Adrenal gland (tissue), 12 donors: ENCODE data around the gene PCDHA8. TPM values are rescaled to one million over a fixed set of nuclear protein-coding genes. Genes with fewer than 3 reads are reported as not detected.
A peak's percentile ranks its signal among the peaks of the same experiment; 100 is the strongest.
"Not testable (repeated sequence)": the region's sequence is repeated elsewhere in the genome, so short reads cannot be mapped to it uniquely, and the experiment has no call there.

Experiments
- DNase-seq, 7 donors: peaks; one replicate each; pipeline ENCODE4 v3.0.0-alpha.2; 2019 to 2020
- H3K27ac ChIP-seq, 5 donors: fragments of 200-600 bp; sonication (generic) in 4 of 5; 1 replicate in 3 of 5; 2 replicates in 2 of 5; pipeline versions ENCODE4 v1.5.1 to v1.8.0; 2016 to 2020; ENCODE audit warnings: mild to moderate bottlenecking in 1 of 5
- H3K27me3 ChIP-seq: fragments of 200-600 bp; 2 replicates; pipeline ENCODE4 v1.8.0; 2021
- H3K36me3 ChIP-seq, 2 donors: fragments of 200-600 bp; replicated peaks in 1 of 2; 1 replicate in 1 of 2; 2 replicates in 1 of 2; pipeline versions ENCODE4 v1.5.1 to v1.8.0; 2018 to 2022
- H3K4me1 ChIP-seq, 2 donors: fragments of 200-600 bp; replicated peaks in 1 of 2; 1 replicate in 1 of 2; 2 replicates in 1 of 2; pipeline versions ENCODE4 v1.5.1 to v1.8.0; 2018 to 2021
- H3K4me3 ChIP-seq, 4 donors: fragments of 200-600 bp; sonication (generic) in 3 of 4; one replicate each; pipeline ENCODE4 v1.5.1; 2016 to 2018
- H3K9me3 ChIP-seq, 3 donors: fragments of 200-600 bp; sonication (generic) in 1 of 3; replicated peaks in 1 of 3; 1 replicate in 2 of 3; 2 replicates in 1 of 3; pipeline versions ENCODE4 v1.5.1 to v1.8.0; 2016 to 2021
- CTCF ChIP-seq, 6 experiments: fragments of 450-650 bp in 4 of 6; fragments of 200-600 bp in 2 of 6; sonication (generic) in 1 of 6; IDR thresholded peaks; 1 replicate in 5 of 6; 2 replicates in 1 of 6; pipeline versions ENCODE4 v1.5.1 to v1.8.0; 2016 to 2021; ENCODE audit warnings: antibody characterized with exemption in 6 of 6, mild to moderate bottlenecking in 2 of 6, moderate library complexity in 1 of 6
- POLR2A ChIP-seq, 2 donors: fragments of 450-650 bp; IDR thresholded peaks; one replicate each; pipeline ENCODE4 v1.6.1; 2017; ENCODE audit warnings: antibody characterized with exemption in 2 of 2, mild to moderate bottlenecking in 2 of 2, moderate library complexity in 1 of 2
- WGBS, 4 donors: extraction: QIAGEN DNeasy Blood & Tissue Kit in 2 of 4; methylation state at CpG; one replicate each; pipeline versions ENCODE4 v1.1.5 to v1.1.7; 2013 to 2017; 5-methylcytosine and 5-hydroxymethylcytosine counted together
- intact Hi-C, 2 donors: fragments of 100-400 bp; cut with DNase I; formaldehyde crosslinking; loops; one replicate each; pipeline versions ENCODE4 v1.14.1 to v1.15.0; 2022 to 2023
- polyA plus RNA-seq, 3 donors: library from polyadenylated mRNA; stranded (reverse); fragments of 200-250 nt in 2 of 3; fragments of 350-450 nt in 1 of 3; fragmentation: Illumina TruSeq in 1 of 3; extraction: RNeasy Lipid Tissue Mini Kit (QIAGEN cat#74804) in 1 of 3; gene quantifications; one replicate each; pipeline ENCODE4 v1.2.3, GENCODE V29; 2013 to 2014
- total RNA-seq, 9 donors: library from RNA; depleted of rRNA in 4 of 9; stranded (reverse); fragments of >200 nt in 4 of 9; fragments of 120-200 nt in 1 of 9; fragmentation: NEBNext Ultra II Directional in 1 of 9; extraction: Animal tissue kit (Norgen Biotek cat#: 25700) in 1 of 9; gene quantifications; one replicate each; pipeline versions ENCODE4 v1.1.0 to v1.2.4, GENCODE V29; 2013 to 2023
- donor health status: healthy with polysubstance abuse.
- donor health status: Bipolar disorder and iron deficiency.
- donor health status: DM: yes; HTN: yes; CAD: no.
- donor health status: DM: no; HTN: no; CAD: no.
- donor health status: DM: no; HTN: no; CAD: no.
- donor health status: DM: yes; HTN: yes; CAD: no.

PCDHA8 gene
- total and polyA plus RNA-seq, 12 donors = 0.03 to 0.18 (median 0.15) TPM; not detected in 6

- Histone ChIP-seq H3K9me3 (peaks cover 0 to 14% (median 0%) of the 10 kb centered on the region in 3 donors), H3K36me3 (no peaks in the 10 kb centered on the region), H3K27me3 (peaks cover 9% of the 10 kb centered on the region), H3K4me3 (no peak overlapping the region), H3K4me1 (no peaks in the 10 kb centered on the region), H3K27ac (no peak overlapping the region)
- intact Hi-C loops = no loop called here
- WGBS, 4 donors = 22 to 27% (median 25%) methylated on average over 6 of the region's 6 CpGs
- TF ChIP-seq CTCF (IDR thresholded peaks at IDR 0.05) = no peak
- no peak for TF ChIP-seq POLR2A (IDR thresholded peaks at IDR 0.05)
- DNase-seq = no peak
Observed at GRCh38 chr5:140822281-140822629, 18.7 kb upstream of the PCDHA8 start.

- H3K4me1 ChIP-seq, intact Hi-C loops, H3K27me3 ChIP-seq, H3K4me3 ChIP-seq, DNase-seq, H3K36me3 ChIP-seq, H3K27ac ChIP-seq: not testable (repeated sequence)
- 41 to 63% (median 50%) methylated on average over 38 to 48 of the region's 48 CpGs for WGBS, 4 donors
- peaks cover 0 to 14% (median 0%) of the 10 kb centered on the region in 3 donors for H3K9me3 ChIP-seq
Observed at GRCh38 chr5:140822969-140823368, 18.0 kb upstream of the PCDHA8 start.

- Histone ChIP-seq H3K9me3 (peaks cover 0 to 14% (median 0%) of the 10 kb centered on the region in 3 donors), H3K36me3 (no peaks in the 10 kb centered on the region), H3K4me3 (no peak overlapping the region), H3K4me1 (no peaks in the 10 kb centered on the region), H3K27me3 (peaks cover 9% of the 10 kb centered on the region), H3K27ac (no peak overlapping the region)
- intact Hi-C loops = no loop called here
- TF ChIP-seq CTCF (IDR thresholded peaks at IDR 0.05) (no peak), POLR2A (IDR thresholded peaks at IDR 0.05) (no peak)
- no peak for DNase-seq
- WGBS, 4 donors = 40 to 93% (median 52%) methylated on average over 3 to 38 of the region's 38 CpGs
Observed at GRCh38 chr5:140823475-140823874, 17.5 kb upstream of the PCDHA8 start.

- H3K4me1 ChIP-seq = no peaks in the 10 kb centered on the region
- WGBS, 4 donors = 13 to 25% (median 15%) methylated on average over 13 to 27 of the region's 27 CpGs
- H3K9me3 ChIP-seq = no peaks in the 10 kb centered on the region
- no peak within 1 kb of the TSS for H3K27ac ChIP-seq
- intact Hi-C loops = no loop called here
- H3K27me3 ChIP-seq = peaks cover 4% of the 10 kb centered on the region
- DNase-seq = no peak
- TF ChIP-seq CTCF (IDR thresholded peaks at IDR 0.05) = no peak
- no peak for TF ChIP-seq POLR2A (IDR thresholded peaks at IDR 0.05)
- peak within 1 kb of the TSS in 1 of 4 donors; percentile 36 for H3K4me3 ChIP-seq
- no peaks in the 10 kb centered on the region for H3K36me3 ChIP-seq
Observed at GRCh38 chr5:140827704-140828361, 13.2 kb upstream of the PCDHA8 start, which contains the start of gene PCDHA6. TSS of gene PCDHA6 (plus strand) at chr5:140827960. CDS start at chr5:140828092, 132 bp downstream.

- TF ChIP-seq CTCF (IDR thresholded peaks at IDR 0.05) = no peak
- H3K9me3 ChIP-seq = no peaks in the 10 kb centered on the region
- H3K4me3 ChIP-seq = peak overlapping the region in 1 of 4 donors; percentile 36
- no peak overlapping the region for H3K27ac ChIP-seq
- DNase-seq = no peak
- intact Hi-C loops = no loop called here
- 12 to 27% (median 19%) methylated on average over 11 to 18 of the region's 18 CpGs for WGBS, 4 donors
- peaks cover 8% of the 10 kb centered on the region for H3K27me3 ChIP-seq
- no peaks in the 10 kb centered on the region for H3K4me1 ChIP-seq
- H3K36me3 ChIP-seq = no peaks in the 10 kb centered on the region
Observed at GRCh38 chr5:140828362-140828737, 12.6 kb upstream of the PCDHA8 start.

- H3K36me3 ChIP-seq, H3K27ac ChIP-seq, DNase-seq, H3K9me3 ChIP-seq, H3K4me3 ChIP-seq, intact Hi-C loops, H3K4me1 ChIP-seq: not testable (repeated sequence)
- peaks cover 15% of the 10 kb centered on the region for H3K27me3 ChIP-seq
- 35 to 45% (median 40%) methylated on average over 30 to 106 of the region's 106 CpGs for WGBS, 4 donors
Observed at GRCh38 chr5:140829511-140830501, 11.2 kb upstream of the PCDHA8 start.
